GM12878 (cell line): ENCODE data around the gene OTULIN. TPM values are rescaled to one million over a fixed set of nuclear protein-coding genes. Genes with fewer than 3 reads are reported as not detected.
A peak's percentile ranks its signal among the peaks of the same experiment; 100 is the strongest.

Experiments
- ATAC-seq: fragments of 200-7000 bp; cut with Tn5 transposase; 3 replicates; pipeline ENCODE4 v1.9.1; 2020; ENCODE audit warnings: mild to moderate bottlenecking, moderate library complexity
- BruUV-seq: library from RNA; stranded (reverse); fragments of 400-500 nt; replicated peaks from 2 replicates; lab custom pipeline; 2021; lab: Mats Ljungman, UMichigan
- CTCF ChIA-PET: fragments of 300-600 bp; sonication (Branson Sonifier 250); formaldehyde crosslinking; extraction: SDS; loops from one replicate; lab custom pipeline; 2021; ENCODE audit warnings: inconsistent platforms; lab: Yijun Ruan, JAX
- POLR2A ChIA-PET: fragments of 350-600 bp; formaldehyde crosslinking; extraction: SDS; loops from one replicate; lab custom pipeline; 2021; ENCODE audit warnings: inconsistent platforms; lab: Charles Lee
- RAD21 ChIA-PET: fragments of 300-600 bp; sonication (Branson Sonifier 250); formaldehyde crosslinking; loops from one replicate; lab custom pipeline; 2023; ENCODE audit warnings: antibody characterized with exemption; ENCODE audit not compliant: unreplicated experiment; lab: Charles Lee
- SMC1A ChIA-PET: fragments of 300-600 bp; sonication (Branson Sonifier 250); formaldehyde crosslinking; loops from one replicate; lab custom pipeline; 2023; ENCODE audit not compliant: unreplicated experiment, uncharacterized antibody; lab: Charles Lee
- DNase-seq: peaks from one replicate; pipeline ENCODE4 v3.0.0-alpha.2; 2011; ENCODE audit warnings: low read depth, low spot score
- FAIRE-seq: peaks from 3 replicates; lab custom pipeline; 2011; peaks lifted over from hg19 to GRCh38; lab: Jason Lieb, UNC
- H2AFZ ChIP-seq: 2 replicates; pipeline ENCODE4 v1.6.0; 2011; ENCODE audit warnings: low read depth, low read length, control low read depth; ENCODE audit not compliant: control insufficient read depth
- H3K27ac ChIP-seq: 2 replicates; pipeline ENCODE4 v1.5.1; 2011; ENCODE audit warnings: control low read depth; ENCODE audit not compliant: control insufficient read depth, insufficient read depth
- H3K27me3 ChIP-seq, 2 experiments: replicated peaks in 1 of 2; 2 replicates each; pipeline versions ENCODE4 v1.6.0 to v1.6.1; 2011; ENCODE audit warnings: low read length in 1 of 2; ENCODE audit not compliant: control insufficient read depth in 2 of 2, insufficient read depth in 2 of 2
- H3K36me3 ChIP-seq, 2 experiments: 2 replicates each; pipeline ENCODE4 v1.5.1; 2011; ENCODE audit warnings: low read length in 1 of 2; ENCODE audit not compliant: control insufficient read depth in 2 of 2, insufficient read depth in 2 of 2
- H3K4me1 ChIP-seq: 2 replicates; pipeline ENCODE4 v1.6.1; 2011; ENCODE audit warnings: mild to moderate bottlenecking, low read length, moderate library complexity, mixed read lengths; ENCODE audit not compliant: control insufficient read depth, insufficient read depth
- H3K4me2 ChIP-seq: 2 replicates; pipeline ENCODE4 v1.6.0; 2011; ENCODE audit warnings: control low read depth; ENCODE audit not compliant: control insufficient read depth, insufficient read depth
- H3K4me3 ChIP-seq: fragments of 200-600 bp; sonication (generic); 2 replicates; pipeline ENCODE4 v1.5.1; 2016
- H3K79me2 ChIP-seq: 2 replicates; pipeline ENCODE4 v1.6.0; 2011; ENCODE audit warnings: low read length; ENCODE audit not compliant: control insufficient read depth, insufficient read depth
- H3K9ac ChIP-seq: 2 replicates; pipeline ENCODE4 v1.8.0; 2011; ENCODE audit warnings: low read length, control low read depth, mixed read lengths; ENCODE audit not compliant: control insufficient read depth, insufficient read depth
- H3K9me3 ChIP-seq: replicated peaks from 3 replicates; pipeline ENCODE4 v1.5.1; 2011; ENCODE audit warnings: mild to moderate bottlenecking, low read length; ENCODE audit not compliant: control insufficient read depth, insufficient read depth
- H4K20me1 ChIP-seq: 2 replicates; pipeline ENCODE4 v1.6.0; 2011; ENCODE audit not compliant: control insufficient read depth, insufficient read depth
- CBX5 ChIP-seq: sonication (generic); IDR thresholded peaks from 2 replicates; pipeline ENCODE4 v1.6.1; 2016; ENCODE audit warnings: low read depth, moderate library complexity, mild to moderate bottlenecking, inconsistent platforms
- GABPA ChIP-seq: IDR thresholded peaks from 2 replicates; pipeline ENCODE4 v1.6.1; 2014; ENCODE audit warnings: antibody characterized with exemption, low read depth, mild to moderate bottlenecking, inconsistent platforms
- IKZF2 ChIP-seq, 2 experiments: fragments of 450-650 bp; IDR thresholded peaks; 2 replicates each; pipeline ENCODE4 v1.6.1; 2017; ENCODE audit warnings: mild to moderate bottlenecking in 2 of 2, moderate library complexity in 2 of 2
- JUND ChIP-seq: IDR thresholded peaks from 2 replicates; pipeline ENCODE4 v1.6.1; 2012; ENCODE audit warnings: low read depth, mild to moderate bottlenecking, low read length, improper control_type of control experiment, moderate library complexity
- NFYA ChIP-seq: IDR thresholded peaks from 2 replicates; pipeline ENCODE4 v1.6.1; 2011; ENCODE audit warnings: low read depth, mild to moderate bottlenecking, low read length, improper control_type of control experiment, borderline replicate concordance
- NR2C1 ChIP-seq: fragments of 450-650 bp; IDR thresholded peaks from 2 replicates; pipeline ENCODE4 v1.6.1; 2017; ENCODE audit warnings: antibody characterized with exemption, mild to moderate bottlenecking, moderate library complexity
- NR2C2 ChIP-seq: IDR thresholded peaks from 2 replicates; pipeline ENCODE4 v1.6.1; 2011; ENCODE audit warnings: borderline replicate concordance, low read depth; ENCODE audit not compliant: control insufficient read depth, insufficient read length
- PML ChIP-seq: IDR thresholded peaks from 2 replicates; pipeline ENCODE4 v1.6.1; 2012; ENCODE audit warnings: low read length, inconsistent platforms
- POLR2AphosphoS2 ChIP-seq: IDR thresholded peaks from 2 replicates; pipeline ENCODE4 v1.6.1; 2011; ENCODE audit warnings: low read depth, mild to moderate bottlenecking, low read length, improper control_type of control experiment, moderate library complexity
- RUNX3 ChIP-seq: IDR thresholded peaks from 2 replicates; pipeline ENCODE4 v1.6.1; 2012; ENCODE audit warnings: low read length, inconsistent platforms
- TCF7 ChIP-seq: IDR thresholded peaks from 2 replicates; pipeline ENCODE4 v1.6.1; 2014; ENCODE audit warnings: antibody characterized with exemption, borderline replicate concordance
- WGBS: methylation state at CpG from one replicate; pipeline ENCODE4 v1.1.6; 2016; ENCODE audit warnings: low lambda C conversion rate; ENCODE audit not compliant: insufficient replicate concordance, insufficient coverage; ENCODE audit errors: missing lambda C conversion rate; 5-methylcytosine and 5-hydroxymethylcytosine counted together
- in situ Hi-C: fragments of 300-500 bp; cut with MboI; formaldehyde crosslinking; loops from 9 replicates; pipeline ENCODE4 v1.14.3; 2018; ENCODE audit warnings: mixed read lengths
- intact Hi-C: fragments of 100-400 bp; cut with micrococcal nuclease; formaldehyde crosslinking; loops from one replicate; pipeline ENCODE4 v1.14.2; 2022; ENCODE audit not compliant: unreplicated experiment
- polyA plus RNA-seq, 11 experiments: library from polyadenylated mRNA; depleted of rRNA in 4 of 11; unstranded in 6 of 11; stranded (reverse) in 5 of 11; fragments of >200 nt; fragmentation: Nextera tagmentation in 4 of 11; fragmentation: Illumina TruSeq in 1 of 11; extraction: Ambion mirVana in 4 of 11; extraction: Trizol in 1 of 11; gene quantifications; 1 replicate in 1 of 11; 2 replicates in 10 of 11; pipeline versions ENCODE4 v1.2.1 to v1.2.3, GENCODE V29; 2011 to 2016; ENCODE audit warnings: inconsistent platforms in 2 of 11, missing spikeins in 2 of 11, low read depth in 1 of 11
- total RNA-seq, 4 experiments: library from RNA; depleted of rRNA in 3 of 4; stranded (reverse); fragments of >200 nt in 3 of 4; fragmentation: Illumina TruSeq in 1 of 4; extraction: Trizol in 1 of 4; gene quantifications; 2 replicates each; pipeline versions ENCODE4 v1.2.1 to v1.2.3, GENCODE V29; 2013 to 2021
- TF ChIP-seq, protein P1 (sequence below): IDR thresholded peaks from 2 replicates; pipeline ENCODE4 v1.6.1; 2012; ENCODE audit warnings: low read depth, low read length, improper control_type of control experiment
- TF ChIP-seq, protein P2 (sequence below): IDR thresholded peaks from 2 replicates; pipeline ENCODE4 v1.6.1; 2012; ENCODE audit warnings: low read length, inconsistent platforms

OTULIN gene
- total and polyA plus RNA-seq, 10 of the 15 experiments (the other 5 are each of a cell fraction or from before 2014, with no cell fraction given), result 6.6 to 70.5 (median 28.7) TPM

DNA sequence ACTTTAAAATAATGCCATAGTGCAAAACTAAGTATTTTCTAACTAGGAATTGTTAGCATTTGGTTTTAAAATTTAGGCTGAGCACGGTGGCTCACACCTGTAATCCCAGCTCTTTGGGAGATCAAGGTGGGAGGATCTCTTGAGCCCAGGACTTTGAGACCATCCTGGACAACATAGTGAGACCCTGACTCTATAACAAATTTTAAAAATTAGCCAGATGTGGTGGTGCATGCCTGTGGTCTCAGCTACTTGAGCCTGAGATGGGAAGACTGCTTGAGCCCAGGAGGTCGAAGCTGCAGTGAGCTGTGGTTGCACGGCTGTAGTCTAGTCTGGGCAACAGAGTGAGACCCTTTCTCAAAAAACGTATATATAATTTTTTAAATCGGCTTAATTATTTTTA, 4.9 kb downstream of the OTULIN start:
- Histone ChIP-seq H3K9me3 (no peaks in the 10 kb centered on the region), H3K36me3 (peaks cover 0 to 9% of the 10 kb centered on the region in 2 experiments; a peak in 1 of 4 replicates), H2AFZ (no peak overlapping the region), H3K4me2 (peak overlapping the region; percentile 94), H3K79me2 (peaks cover 99% of the 10 kb centered on the region), H3K4me1 (peaks cover 35% of the 10 kb centered on the region), H3K27ac (peak overlapping the region; percentile 62), H3K9ac (peak overlapping the region; percentile 62), H3K27me3 (no peaks in the 10 kb centered on the region), H3K4me3 (peak overlapping the region; percentile 84), H4K20me1 (no peaks in the 10 kb centered on the region; the same call in 1 of the 2 replicates)
- no TSS peak for BruUV-seq
- intact Hi-C loops (loop anchor here (5.0 kb wide), 2 partner anchors 417 to 522 kb away; no protein-coding TSS in a partner anchor), in situ Hi-C loops (loop anchor here (25.0 kb wide), 1 partner anchor 507 kb away; no protein-coding TSS in a partner anchor)
- no peak for ATAC-seq
- WGBS, result 2% methylated on average over 5 of the region's 5 CpGs
- ChIA-PET SMC1A (interaction anchor here (0.8 to 5.0 kb wide), 9 partner anchors 8 to 501 kb away, joined by 3 to 55 read pairs (median 5); no protein-coding TSS in a partner anchor), CTCF (interaction anchor here (0.7 to 1.5 kb wide), 7 partner anchors 9 to 57 kb away, joined by 3 to 6 read pairs (median 4); no protein-coding TSS in a partner anchor), RAD21 (interaction anchor here (1.1 to 4.8 kb wide), 5 partner anchors 9 to 467 kb away, joined by 3 to 33 read pairs (median 4); no protein-coding TSS in a partner anchor), POLR2A (interaction anchor here (0.7 kb wide), 1 partner anchor 9 kb away, joined by 3 read pairs; no protein-coding TSS in a partner anchor)
- TF ChIP-seq JUND, result no peak
- 0 out of 2 replicates have a peak, but pooled peaks have one; percentile 7 for TF ChIP-seq RUNX3
- TF ChIP-seq IKZF2 (IDR thresholded peaks at IDR 0.05), result no peak
- TF ChIP-seq PML, result no peak
- FAIRE-seq, result no peak
- DNase-seq, result no peak

DNA sequence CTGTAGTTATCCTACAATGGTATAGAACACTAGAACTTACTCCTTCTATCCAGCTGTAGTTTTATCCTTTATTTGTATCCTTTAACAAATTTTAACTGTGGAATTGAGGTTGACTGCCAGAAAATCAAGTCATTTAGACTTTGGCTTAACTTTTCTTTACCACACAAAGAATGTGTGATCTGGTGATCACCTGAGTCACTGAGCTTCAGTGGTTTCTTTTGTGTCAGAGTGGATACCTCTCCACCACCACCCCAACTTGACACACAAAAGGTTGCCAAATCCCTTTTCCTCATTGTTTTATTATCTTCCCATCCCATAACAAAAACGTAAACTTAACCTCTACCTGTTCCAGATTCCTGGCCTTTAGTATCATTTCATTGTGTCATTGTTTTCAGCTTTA, 5.5 kb downstream of the OTULIN start:
- no peaks in the 10 kb centered on the region for H3K9me3 ChIP-seq
- CTCF ChIA-PET, result interaction anchor here (0.6 to 1.5 kb wide), 6 partner anchors 13 to 180 kb away, joined by 3 to 6 read pairs (median 4); no protein-coding TSS in a partner anchor
- no peaks in the 10 kb centered on the region; the same call in 1 of the 2 replicates for H4K20me1 ChIP-seq
- WGBS, result 89% methylated on average over 1 of the region's 1 CpG
- no peak for TF ChIP-seq POLR2AphosphoS2
- TF ChIP-seq, protein P1, sequence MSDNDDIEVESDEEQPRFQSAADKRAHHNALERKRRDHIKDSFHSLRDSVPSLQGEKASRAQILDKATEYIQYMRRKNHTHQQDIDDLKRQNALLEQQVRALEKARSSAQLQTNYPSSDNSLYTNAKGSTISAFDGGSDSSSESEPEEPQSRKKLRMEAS, result no peak
- no peak for TF ChIP-seq NFYA
- TF ChIP-seq TCF7, result no peak
- no peak for TF ChIP-seq IKZF2 (IDR thresholded peaks at IDR 0.05)
- TF ChIP-seq, protein P2, sequence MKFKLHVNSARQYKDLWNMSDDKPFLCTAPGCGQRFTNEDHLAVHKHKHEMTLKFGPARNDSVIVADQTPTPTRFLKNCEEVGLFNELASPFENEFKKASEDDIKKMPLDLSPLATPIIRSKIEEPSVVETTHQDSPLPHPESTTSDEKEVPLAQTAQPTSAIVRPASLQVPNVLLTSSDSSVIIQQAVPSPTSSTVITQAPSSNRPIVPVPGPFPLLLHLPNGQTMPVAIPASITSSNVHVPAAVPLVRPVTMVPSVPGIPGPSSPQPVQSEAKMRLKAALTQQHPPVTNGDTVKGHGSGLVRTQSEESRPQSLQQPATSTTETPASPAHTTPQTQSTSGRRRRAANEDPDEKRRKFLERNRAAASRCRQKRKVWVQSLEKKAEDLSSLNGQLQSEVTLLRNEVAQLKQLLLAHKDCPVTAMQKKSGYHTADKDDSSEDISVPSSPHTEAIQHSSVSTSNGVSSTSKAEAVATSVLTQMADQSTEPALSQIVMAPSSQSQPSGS, result no peak
- no peak for TF ChIP-seq GABPA
- no peak for TF ChIP-seq NR2C2
- TF ChIP-seq NR2C1, result no peak
- TF ChIP-seq CBX5, result no peak
- peak overlapping the region; percentile 94 for H3K4me2 ChIP-seq
- RAD21 ChIA-PET, result interaction anchor here (0.8 to 4.8 kb wide), 6 partner anchors 8 to 468 kb away, joined by 3 to 33 read pairs (median 4); no protein-coding TSS in a partner anchor
- no peak overlapping the region; the same call in 1 of the 2 replicates for H3K4me3 ChIP-seq
- H3K4me1 ChIP-seq, result peaks cover 41% of the 10 kb centered on the region
- DNase-seq (no peak), ATAC-seq (no peak), FAIRE-seq (no peak)
- no TSS peak for BruUV-seq
- intact Hi-C loops, result loop anchor here (5.0 kb wide), 2 partner anchors 418 to 523 kb away; no protein-coding TSS in a partner anchor
- SMC1A ChIA-PET, result interaction anchor here (0.8 to 5.0 kb wide), 9 partner anchors 7 to 502 kb away, joined by 3 to 55 read pairs (median 5); no protein-coding TSS in a partner anchor
- POLR2A ChIA-PET, result interaction anchor here (0.7 kb wide), 2 partner anchors 9 to 138 kb away, joined by 3 read pairs; no protein-coding TSS in a partner anchor
- peaks cover 0 to 13% of the 10 kb centered on the region in 2 experiments; a peak in 1 of 4 replicates for H3K36me3 ChIP-seq
- in situ Hi-C loops, result loop anchor here (25.0 kb wide), 1 partner anchor 508 kb away; no protein-coding TSS in a partner anchor
- H3K27ac ChIP-seq, result peak overlapping the region; percentile 62; the same call in 1 of the 2 replicates
- H3K79me2 ChIP-seq, result peaks cover 100% of the 10 kb centered on the region
- no peak overlapping the region for H2AFZ ChIP-seq
- H3K27me3 ChIP-seq, result no peaks in the 10 kb centered on the region
- peak overlapping the region; percentile 31 for H3K9ac ChIP-seq
